Activated T-helper 1 cell treated with Interleukin-2 at 50 U/mL for 16 hours (primary cell): ENCODE data around the gene TBCE.
"Not testable (repeated sequence)": the region's sequence is repeated elsewhere in the genome, so short reads cannot be mapped to it uniquely, and the experiment has no call there.

Experiments
- DNase-seq: peaks from one replicate; pipeline ENCODE4 v3.0.0-alpha.2; 2020; ENCODE audit warnings: low read depth

Gene TBCE

GRCh38 chr1:235455097-235455496 lies 87.9 kb downstream of the TBCE start:
- no peak for DNase-seq

- no peak for DNase-seq
Measured at GRCh38 chr1:235455823-235456222, 88.6 kb downstream of the TBCE start.

- not testable (repeated sequence) for DNase-seq
Measured at GRCh38 chr1:235457856-235458255, 90.6 kb downstream of the TBCE start.

GRCh38 chr1:235460770-235461169 lies 93.5 kb downstream of the TBCE start:
- no peak for DNase-seq

- DNase-seq = no peak
Measured at GRCh38 chr1:235461954-235462353, 94.7 kb downstream of the TBCE start.

- not testable (repeated sequence) for DNase-seq
Measured at GRCh38 chr1:235462832-235463231, 95.6 kb downstream of the TBCE start.

- DNase-seq = no peak
Measured at GRCh38 chr1:235465066-235465465, 97.8 kb downstream of the TBCE start.

GRCh38 chr1:235468004-235468403 lies 100.8 kb downstream of the TBCE start:
- no peak for DNase-seq

- no peak for DNase-seq
Measured at GRCh38 chr1:235468970-235469369, 101.7 kb downstream of the TBCE start.

GRCh38 chr1:235469897-235470296 lies 102.7 kb downstream of the TBCE start:
- DNase-seq = not testable (repeated sequence)

GRCh38 chr1:235470741-235471439 lies 103.7 kb downstream of the TBCE start:
- no peak for DNase-seq

GRCh38 chr1:235473806-235474205 lies 106.6 kb downstream of the TBCE start:
- no peak for DNase-seq

- no peak for DNase-seq
Measured at GRCh38 chr1:235483090-235483489, 115.9 kb downstream of the TBCE start.

- DNase-seq = no peak
Measured at GRCh38 chr1:235485558-235485957, 118.3 kb downstream of the TBCE start.

GRCh38 chr1:235486321-235486720 lies 119.1 kb downstream of the TBCE start:
- no peak for DNase-seq

- DNase-seq = no peak
Measured at GRCh38 chr1:235491644-235492043, 124.4 kb downstream of the TBCE start.

- no peak for DNase-seq
Measured at GRCh38 chr1:235494531-235494930, 127.3 kb downstream of the TBCE start.

GRCh38 chr1:235495030-235495429 lies 127.8 kb downstream of the TBCE start:
- DNase-seq = no peak

- no peak for DNase-seq
Measured at GRCh38 chr1:235495551-235495950, 128.3 kb downstream of the TBCE start.

GRCh38 chr1:235500971-235501540 lies 133.8 kb downstream of the TBCE start:
- no peak for DNase-seq
